HepG2 (cell line): Measurements from ENCODE around the gene SLC2A4. TPM values are rescaled to one million over a fixed set of nuclear protein-coding genes. Genes with fewer than 3 reads are reported as not detected.

Experiments used
- CCAR2 ChIP-seq: fragments of 200-400 bp; formaldehyde crosslinking; optimal IDR thresholded peaks from 2 replicates; pipeline ENCODE3; 2018; ENCODE audit warnings: low read depth, mild to moderate bottlenecking, low read length, moderate library complexity
- CCDC6 ChIP-seq: sonication (generic); formaldehyde crosslinking; IDR thresholded peaks from 2 replicates; pipeline ENCODE4 v1.8.1; 2022; ENCODE audit warnings: mild to moderate bottlenecking, missing genetic modification reagents, moderate library complexity
- CREM ChIP-seq, 2 experiments: sonication (generic) in 1 of 2; formaldehyde crosslinking in 1 of 2; IDR thresholded peaks; 2 replicates each; pipeline versions ENCODE4 v1.4.0 to v1.6.1; 2016 to 2020; ENCODE audit warnings: antibody characterized with exemption in 1 of 2, mild to moderate bottlenecking in 1 of 2, missing genetic modification reagents in 1 of 2
- EZH2 ChIP-seq: conservative IDR thresholded peaks from 2 replicates; pipeline ENCODE4 v1.6.1; 2012; ENCODE audit warnings: mild to moderate bottlenecking, low read depth, low read length, moderate library complexity
- FOXO1 ChIP-seq: sonication (generic); formaldehyde crosslinking; IDR thresholded peaks from 2 replicates; pipeline ENCODE4 v1.4.0; 2020; ENCODE audit warnings: missing genetic modification reagents
- FOXO4 ChIP-seq: sonication (generic); formaldehyde crosslinking; conservative IDR thresholded peaks from 2 replicates; pipeline ENCODE4 v1.8.1; 2023; ENCODE audit warnings: missing genetic modification reagents
- HDAC1 ChIP-seq: sonication (generic); formaldehyde crosslinking; IDR thresholded peaks from 2 replicates; pipeline ENCODE4 v1.5.1; 2020; ENCODE audit warnings: mild to moderate bottlenecking, missing genetic modification reagents
- HNF4G ChIP-seq, 2 experiments: sonication (generic) in 1 of 2; formaldehyde crosslinking in 1 of 2; IDR thresholded peaks; 2 replicates each; pipeline versions ENCODE4 v1.4.0 to v1.6.1; 2011 to 2020; ENCODE audit warnings: borderline replicate concordance in 2 of 2, low read depth in 2 of 2, mild to moderate bottlenecking in 2 of 2, low read length in 1 of 2, missing genetic modification reagents in 1 of 2, moderate library complexity in 1 of 2
- LBX2 ChIP-seq: sonication (generic); formaldehyde crosslinking; IDR thresholded peaks from 2 replicates; pipeline ENCODE4 v1.5.0; 2020; ENCODE audit warnings: missing genetic modification reagents, mild to moderate bottlenecking, borderline replicate concordance
- NCOR1 ChIP-seq: fragments of 200-600 bp; sonication (generic); IDR thresholded peaks from 2 replicates; pipeline ENCODE4 v1.7.0; 2017; ENCODE audit warnings: antibody characterized with exemption, low read length, borderline replicate concordance
- PLSCR1 ChIP-seq: sonication (generic); formaldehyde crosslinking; IDR thresholded peaks from 2 replicates; pipeline ENCODE4 v1.5.0; 2020; ENCODE audit warnings: missing genetic modification reagents, mild to moderate bottlenecking, borderline replicate concordance
- ZBTB38 ChIP-seq: sonication (generic); formaldehyde crosslinking; IDR thresholded peaks from 2 replicates; pipeline ENCODE4 v1.5.1; 2020; ENCODE audit warnings: mild to moderate bottlenecking, missing genetic modification reagents
- ZNF142 ChIP-seq: sonication (generic); formaldehyde crosslinking; IDR thresholded peaks from 2 replicates; pipeline ENCODE4 v1.4.0; 2020; ENCODE audit warnings: missing genetic modification reagents
- ZNF180 ChIP-seq: sonication (generic); formaldehyde crosslinking; IDR thresholded peaks from 2 replicates; pipeline ENCODE4 v1.4.0; 2020; ENCODE audit warnings: low read depth, missing genetic modification reagents, borderline replicate concordance
- ZNF333 ChIP-seq: sonication (generic); formaldehyde crosslinking; IDR thresholded peaks from 2 replicates; pipeline ENCODE4 v1.4.0; 2020; ENCODE audit warnings: mild to moderate bottlenecking, missing genetic modification reagents, borderline replicate concordance
- ZNF564 ChIP-seq: sonication (generic); formaldehyde crosslinking; IDR thresholded peaks from 2 replicates; pipeline ENCODE4 v1.8.1; 2023; ENCODE audit warnings: mild to moderate bottlenecking, missing genetic modification reagents
- ZNF589 ChIP-seq: sonication (generic); formaldehyde crosslinking; conservative IDR thresholded peaks from 2 replicates; pipeline ENCODE4 v1.8.0; 2022; ENCODE audit warnings: mild to moderate bottlenecking, moderate library complexity, missing genetic modification reagents
- ZNF746 ChIP-seq: sonication (generic); formaldehyde crosslinking; IDR thresholded peaks from 2 replicates; pipeline ENCODE4 v1.8.0; 2022; ENCODE audit warnings: mild to moderate bottlenecking, missing genetic modification reagents
- ZNF781 ChIP-seq: sonication (generic); formaldehyde crosslinking; IDR thresholded peaks from 2 replicates; pipeline ENCODE4 v1.5.1; 2020; ENCODE audit warnings: borderline replicate concordance, mild to moderate bottlenecking, missing genetic modification reagents; ENCODE audit errors: not compliant biosample characterization
- polyA plus RNA-seq, 8 experiments: library from polyadenylated mRNA; depleted of rRNA in 3 of 8; stranded (reverse) in 7 of 8; unstranded in 1 of 8; fragments of >200 nt; fragmentation: Illumina TruSeq in 4 of 8; extraction: Trizol in 4 of 8; gene quantifications; 2 replicates each; pipeline versions ENCODE4 v1.2.1 to v1.2.3, GENCODE V29; 2011 to 2016; ENCODE audit warnings: low read depth in 4 of 8, missing spikeins in 1 of 8, mixed read lengths in 1 of 8; ENCODE audit not compliant: insufficient read depth in 1 of 8
- total RNA-seq, 5 experiments: library from RNA; depleted of rRNA; stranded (reverse); fragments of >200 nt; fragmentation: Illumina TruSeq; extraction: Trizol; gene quantifications; 2 replicates each; pipeline ENCODE4 v1.2.3, GENCODE V29; 2016; ENCODE audit warnings: low read depth in 1 of 5

SLC2A4 gene
- total and polyA plus RNA-seq, 2 of the 13 experiments (the other 11 are each of a cell fraction or from before 2014, with no cell fraction given) = 4.9 to 5.8 TPM

GRCh38 chr17:7234083-7234951, 47.2 kb upstream of the SLC2A4 start, which contains the start of gene DVL2 (continued):
- TF ChIP-seq FOXO1 (CRISPR knock-in tag) (peak; percentile 70), ZNF333 (CRISPR knock-in tag) (no peak), CREM (IDR thresholded peaks at IDR 0.05) (peak; percentile 21; the same call in 1 of the 2 replicates), CREM (CRISPR knock-in tag; IDR thresholded peaks at IDR 0.05) (no peak), HNF4G (IDR thresholded peaks at IDR 0.05; ENCODE audit: borderline replicate concordance, low read depth, low read length) (no peak), HNF4G (CRISPR knock-in tag; IDR thresholded peaks at IDR 0.05; ENCODE audit: borderline replicate concordance, low read depth) (peak; percentile 61; the same call in 1 of the 2 replicates), FOXO4 (CRISPR knock-in tag) (no peak), CCDC6 (CRISPR knock-in tag) (peak; percentile 80; the same call in 1 of the 2 replicates), ZNF746 (peak; percentile 61; the same call in 1 of the 2 replicates), ZNF589 (CRISPR knock-in tag) (peak; percentile 78; the same call in 1 of the 2 replicates), EZH2 (no peak), CCAR2 (no peak), ZNF781 (CRISPR knock-in tag) (no peak), NCOR1 (peak; percentile 57; the same call in 1 of the 2 replicates), ZBTB38 (CRISPR knock-in tag) (peak; percentile 69), PLSCR1 (CRISPR knock-in tag) (no peak), LBX2 (CRISPR knock-in tag) (peak; percentile 94), ZNF564 (CRISPR knock-in tag) (no peak), ZNF180 (CRISPR knock-in tag) (peak; percentile 57; the same call in 1 of the 2 replicates), HDAC1 (CRISPR knock-in tag) (peak; percentile 97), ZNF142 (CRISPR knock-in tag) (peak; percentile 73; the same call in 1 of the 2 replicates)
